Gastroesophageal sphincter (tissue), 3 donors: ENCODE measurements around the gene KISS1R.

Experiments used
- EP300 ChIP-seq: sonication (generic); formaldehyde crosslinking; IDR thresholded peaks from one replicate; pipeline ENCODE4 v1.6.1; 2017; ENCODE audit warnings: antibody characterized with exemption, mild to moderate bottlenecking
- POLR2A ChIP-seq, 2 donors: fragments of 450-650 bp; IDR thresholded peaks; one replicate each; pipeline ENCODE4 v1.6.1; 2017; ENCODE audit warnings: antibody characterized with exemption in 2 of 2, mild to moderate bottlenecking in 2 of 2, moderate library complexity in 1 of 2
- POLR2AphosphoS5 ChIP-seq: sonication (generic); formaldehyde crosslinking; IDR thresholded peaks from one replicate; pipeline ENCODE4 v1.6.1; 2017; ENCODE audit warnings: antibody characterized with exemption
- TF ChIP-seq, protein P1 (sequence below), 4 experiments: fragments of 200-600 bp in 2 of 4; fragments of 450-650 bp in 2 of 4; sonication (generic) in 1 of 4; IDR thresholded peaks; one replicate each; pipeline ENCODE4 v1.5.1; 2017 to 2019; ENCODE audit warnings: antibody characterized with exemption in 4 of 4, mild to moderate bottlenecking in 2 of 4, moderate library complexity in 2 of 4

DNA sequence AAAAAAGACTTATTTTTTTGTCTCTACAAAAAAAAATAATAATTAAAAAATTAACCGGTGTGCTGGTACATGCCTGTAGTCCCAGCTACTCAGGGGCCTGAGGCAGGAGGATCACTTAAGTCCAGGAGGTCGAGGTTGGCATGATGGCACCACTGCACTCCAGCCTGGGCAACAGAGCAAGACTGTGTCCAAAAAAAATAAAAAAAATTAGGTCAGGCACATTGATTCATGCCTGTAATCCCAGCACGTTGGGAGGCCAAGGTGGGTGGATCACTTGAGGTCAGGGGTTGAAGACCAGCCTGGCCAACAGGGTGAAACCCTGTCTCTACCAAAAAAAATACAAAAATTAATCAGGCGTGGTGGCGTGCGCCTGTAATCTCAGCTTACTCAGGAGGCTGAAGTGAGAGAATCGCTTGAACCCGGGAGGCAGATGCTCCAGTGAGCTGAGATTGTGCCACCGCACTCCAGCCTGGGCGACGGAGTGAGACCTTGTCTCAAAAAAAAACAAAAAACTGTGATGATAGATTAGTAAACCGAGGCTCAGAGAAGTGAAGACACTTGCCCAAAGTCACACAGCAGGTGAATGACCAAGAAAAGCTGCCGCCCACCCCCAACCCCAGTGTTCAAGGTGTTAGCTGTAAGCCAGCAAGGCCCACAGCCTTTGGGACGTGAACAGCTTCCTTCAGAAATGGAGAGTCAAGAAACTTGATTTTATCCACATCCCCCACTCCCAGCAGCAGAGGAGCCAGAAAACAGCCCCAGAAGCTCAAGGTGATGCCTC is 14.5 kb upstream of the KISS1R start:
- TF ChIP-seq, protein P1, sequence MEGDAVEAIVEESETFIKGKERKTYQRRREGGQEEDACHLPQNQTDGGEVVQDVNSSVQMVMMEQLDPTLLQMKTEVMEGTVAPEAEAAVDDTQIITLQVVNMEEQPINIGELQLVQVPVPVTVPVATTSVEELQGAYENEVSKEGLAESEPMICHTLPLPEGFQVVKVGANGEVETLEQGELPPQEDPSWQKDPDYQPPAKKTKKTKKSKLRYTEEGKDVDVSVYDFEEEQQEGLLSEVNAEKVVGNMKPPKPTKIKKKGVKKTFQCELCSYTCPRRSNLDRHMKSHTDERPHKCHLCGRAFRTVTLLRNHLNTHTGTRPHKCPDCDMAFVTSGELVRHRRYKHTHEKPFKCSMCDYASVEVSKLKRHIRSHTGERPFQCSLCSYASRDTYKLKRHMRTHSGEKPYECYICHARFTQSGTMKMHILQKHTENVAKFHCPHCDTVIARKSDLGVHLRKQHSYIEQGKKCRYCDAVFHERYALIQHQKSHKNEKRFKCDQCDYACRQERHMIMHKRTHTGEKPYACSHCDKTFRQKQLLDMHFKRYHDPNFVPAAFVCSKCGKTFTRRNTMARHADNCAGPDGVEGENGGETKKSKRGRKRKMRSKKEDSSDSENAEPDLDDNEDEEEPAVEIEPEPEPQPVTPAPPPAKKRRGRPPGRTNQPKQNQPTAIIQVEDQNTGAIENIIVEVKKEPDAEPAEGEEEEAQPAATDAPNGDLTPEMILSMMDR (IDR thresholded peaks at IDR 0.05) = no peak
- TF ChIP-seq POLR2A (IDR thresholded peaks at IDR 0.05) (no peak), POLR2AphosphoS5 (no peak), EP300 (no peak)
